Measurements from ENCODE around the gene DAAM2. TPM values are rescaled to one million over a fixed set of nuclear protein-coding genes. Genes with fewer than 3 reads are reported as not detected.

Gene DAAM2
- total and polyA plus RNA-seq, 2 experiments from 2014 or later: 1.8 to 5.6 TPM

DNA sequence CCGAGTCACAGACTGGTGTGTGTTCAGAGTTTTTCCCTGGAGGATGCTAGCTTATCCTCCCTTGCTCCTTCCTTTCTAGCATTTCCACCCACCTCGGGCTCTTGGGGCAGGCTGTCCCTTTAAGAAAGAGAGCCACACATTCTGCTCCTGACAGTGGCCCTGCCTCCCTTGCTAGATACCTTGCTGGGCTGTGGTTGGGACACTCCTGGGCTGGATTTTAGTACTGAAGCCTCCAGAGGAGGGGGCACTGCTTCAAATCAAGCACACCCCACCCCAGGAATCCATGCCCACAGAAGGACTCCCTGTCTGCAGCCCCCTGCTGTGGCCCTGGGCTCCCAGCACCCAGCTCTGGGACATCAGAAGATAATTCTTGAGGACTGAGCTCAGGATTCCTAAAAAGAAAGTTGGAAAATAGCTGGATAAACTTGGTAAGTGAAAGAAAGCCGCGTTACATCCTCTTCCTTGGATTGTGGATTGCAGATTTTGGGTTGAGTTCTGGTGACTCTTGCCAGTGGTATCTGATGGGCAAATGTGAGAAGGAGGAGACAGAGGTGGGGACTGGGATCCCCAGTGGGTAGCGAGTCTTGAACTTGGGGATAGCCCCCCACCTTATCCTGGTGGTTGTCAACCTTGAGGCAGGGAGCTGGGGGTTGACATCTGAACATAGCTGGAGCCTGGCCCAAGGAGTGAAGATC is 29.0 kb downstream of the DAAM2 start:
- Histone ChIP-seq H3K4me2 (ENCODE audit: unreplicated experiment) (peak overlapping the region; percentile 64), H3K4me3 (no peak overlapping the region), H3K9ac (peak overlapping the region; percentile 37), H3K4me1 (ENCODE audit: insufficient read depth) (peaks cover 27% of the 10 kb centered on the region), H3K27me3 (replicated peaks; ENCODE audit: insufficient read depth) (no peaks in the 10 kb centered on the region), H4K20me1 (ENCODE audit: insufficient read depth) (no peaks in the 10 kb centered on the region), H3F3A (ENCODE audit: insufficient read depth) (peaks cover 10% of the 10 kb centered on the region; the same call in 1 of the 2 replicates), H3K9me2 (ENCODE audit: insufficient read depth) (no peaks in the 10 kb centered on the region), H3K36me3 (ENCODE audit: low read depth) (no peaks in the 10 kb centered on the region), H2AFZ (peak overlapping the region; percentile 62), H3K9me3 (ENCODE audit: low read depth) (no peaks in the 10 kb centered on the region), H3K79me2 (ENCODE audit: insufficient read depth) (no peaks in the 10 kb centered on the region), H3K27ac (no peak overlapping the region)
- TF ChIP-seq EZH2 (IDR thresholded peaks at IDR 0.05; ENCODE audit: insufficient read depth, poor library complexity, severe bottlenecking) (no peak), EZH2phosphoT487 (IDR thresholded peaks at IDR 0.05; ENCODE audit: insufficient read depth, low read depth) (no peak)
- in situ Hi-C loops (cut with MboI): no loop called here
- DNase-seq: peak; percentile 54
- 19 to 21% methylated on average over 5 of the region's 5 CpGs for WGBS, 2 experiments (ENCODE audit: low coverage in 1 of 2, low lambda C conversion rate in 2 of 2, missing lambda C conversion rate in 2 of 2)

DNA sequence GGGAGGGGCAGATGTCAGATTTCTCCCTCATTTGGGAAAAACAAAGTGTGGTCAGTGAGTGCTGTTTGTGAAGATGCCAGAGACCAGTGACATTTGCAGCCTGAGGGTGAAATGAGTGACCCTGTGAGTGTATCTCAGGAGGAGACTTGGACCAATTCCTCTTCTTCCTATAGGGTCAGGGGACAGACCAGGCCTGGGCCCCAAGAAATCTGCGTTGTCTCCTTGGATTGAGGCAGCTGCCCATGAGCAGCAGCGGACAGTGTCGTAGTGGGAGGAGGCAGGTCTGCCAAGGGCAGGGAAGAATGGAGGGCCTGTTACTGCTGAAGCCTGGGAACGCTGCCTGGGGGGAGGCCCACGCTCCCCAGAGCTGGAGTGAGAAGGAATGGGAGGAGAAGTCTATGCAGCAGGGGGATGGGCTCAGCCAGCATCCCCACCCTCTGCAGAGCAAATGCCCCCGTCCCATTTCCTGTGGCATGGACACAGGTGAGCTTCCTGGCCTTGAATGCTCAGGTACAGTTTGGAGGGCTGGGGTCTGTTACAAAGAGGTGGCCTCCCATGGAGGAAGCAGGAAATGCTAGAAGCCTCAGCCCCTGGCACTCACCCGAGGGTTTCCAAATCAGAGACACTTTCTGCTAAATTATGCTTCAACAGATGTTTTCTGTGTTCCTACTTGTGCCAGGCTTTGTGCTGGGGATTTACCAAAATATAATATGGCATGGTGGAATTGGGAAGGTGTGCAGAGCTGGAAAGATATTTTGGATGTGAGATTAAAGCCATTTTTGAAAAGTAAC is 29.8 kb downstream of the DAAM2 start:
- H3K27ac ChIP-seq: no peak overlapping the region
- no peaks in the 10 kb centered on the region for H3K36me3 ChIP-seq (ENCODE audit: low read depth)
- no peak for DNase-seq
- TF ChIP-seq EZH2phosphoT487 (IDR thresholded peaks at IDR 0.05; ENCODE audit: insufficient read depth, low read depth) (no peak), EZH2 (IDR thresholded peaks at IDR 0.05; ENCODE audit: insufficient read depth, poor library complexity, severe bottlenecking) (no peak)
- no peaks in the 10 kb centered on the region for H3K9me3 ChIP-seq (ENCODE audit: low read depth)
- no peaks in the 10 kb centered on the region for H3K9me2 ChIP-seq (ENCODE audit: insufficient read depth)
- H3K4me2 ChIP-seq (ENCODE audit: unreplicated experiment): peak overlapping the region; percentile 64
- peak overlapping the region; percentile 37; the same call in 1 of the 2 replicates for H3K9ac ChIP-seq
- H3F3A ChIP-seq (ENCODE audit: insufficient read depth): peaks cover 10% of the 10 kb centered on the region; the same call in 1 of the 2 replicates
- no peaks in the 10 kb centered on the region for H4K20me1 ChIP-seq (ENCODE audit: insufficient read depth)
- H3K79me2 ChIP-seq (ENCODE audit: insufficient read depth): no peaks in the 10 kb centered on the region
- 32 to 43% methylated on average over 7 of the region's 7 CpGs for WGBS, 2 experiments (ENCODE audit: low coverage in 1 of 2, low lambda C conversion rate in 2 of 2, missing lambda C conversion rate in 2 of 2)
- H2AFZ ChIP-seq: peak overlapping the region; percentile 62
- no peak overlapping the region for H3K4me3 ChIP-seq
- no peaks in the 10 kb centered on the region for H3K27me3 ChIP-seq (replicated peaks; ENCODE audit: insufficient read depth)
- in situ Hi-C loops (cut with MboI): no loop called here
- peaks cover 27% of the 10 kb centered on the region for H3K4me1 ChIP-seq (ENCODE audit: insufficient read depth)

GRCh38 chr6:39822846-39823815 is 31.0 kb downstream of the DAAM2 start:
- Histone ChIP-seq H3K4me2 (ENCODE audit: unreplicated experiment) (no peak overlapping the region), H3K79me2 (ENCODE audit: insufficient read depth) (no peaks in the 10 kb centered on the region), H3K4me1 (ENCODE audit: insufficient read depth) (peaks cover 27% of the 10 kb centered on the region), H3K36me3 (ENCODE audit: low read depth) (no peaks in the 10 kb centered on the region), H3K4me3 (no peak overlapping the region), H3F3A (ENCODE audit: insufficient read depth) (peaks cover 10% of the 10 kb centered on the region; the same call in 1 of the 2 replicates), H3K9me2 (ENCODE audit: insufficient read depth) (no peaks in the 10 kb centered on the region), H4K20me1 (ENCODE audit: insufficient read depth) (no peaks in the 10 kb centered on the region), H3K27ac (no peak overlapping the region), H3K9ac (no peak overlapping the region), H2AFZ (no peak overlapping the region), H3K9me3 (ENCODE audit: low read depth) (no peaks in the 10 kb centered on the region), H3K27me3 (replicated peaks; ENCODE audit: insufficient read depth) (no peaks in the 10 kb centered on the region)
- in situ Hi-C loops (cut with MboI): no loop called here
- no peak for DNase-seq
- WGBS, 2 experiments (ENCODE audit: low coverage in 1 of 2, low lambda C conversion rate in 2 of 2, missing lambda C conversion rate in 2 of 2): 83 to 89% methylated on average over 8 of the region's 8 CpGs
- TF ChIP-seq EZH2 (IDR thresholded peaks at IDR 0.05; ENCODE audit: insufficient read depth, poor library complexity, severe bottlenecking): no peak
- no peak for TF ChIP-seq EZH2phosphoT487 (IDR thresholded peaks at IDR 0.05; ENCODE audit: insufficient read depth, low read depth)

Data from GM23248 (cell line).